ENCODE data around the gene NTMT1.
A peak's percentile ranks its signal among the peaks of the same experiment; 100 is the strongest.

The NTMT1 gene

DNA sequence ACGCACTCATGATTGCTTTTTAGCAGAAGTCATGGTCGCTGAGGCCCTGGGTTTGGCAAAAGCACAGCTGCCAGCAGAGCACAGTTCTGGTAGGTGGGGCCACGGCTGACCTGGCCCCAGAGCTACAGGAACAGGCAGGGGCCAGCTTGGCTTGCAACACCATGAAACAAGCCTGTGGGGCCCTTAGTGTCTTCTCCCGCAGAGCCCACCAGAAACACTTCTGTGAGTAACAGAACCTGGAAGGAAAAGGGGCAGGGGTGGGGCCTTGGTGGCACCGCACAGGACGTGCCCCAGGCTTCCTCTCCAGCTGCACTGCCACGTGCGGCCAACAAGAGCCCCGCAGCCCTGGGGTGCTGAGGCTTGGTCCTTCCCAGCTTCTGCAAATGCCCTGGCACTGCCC, 11.1 kb downstream of the NTMT1 start:
- DNase-seq (ENCODE audit: low read depth in 2 of 2), result no peak

DNA sequence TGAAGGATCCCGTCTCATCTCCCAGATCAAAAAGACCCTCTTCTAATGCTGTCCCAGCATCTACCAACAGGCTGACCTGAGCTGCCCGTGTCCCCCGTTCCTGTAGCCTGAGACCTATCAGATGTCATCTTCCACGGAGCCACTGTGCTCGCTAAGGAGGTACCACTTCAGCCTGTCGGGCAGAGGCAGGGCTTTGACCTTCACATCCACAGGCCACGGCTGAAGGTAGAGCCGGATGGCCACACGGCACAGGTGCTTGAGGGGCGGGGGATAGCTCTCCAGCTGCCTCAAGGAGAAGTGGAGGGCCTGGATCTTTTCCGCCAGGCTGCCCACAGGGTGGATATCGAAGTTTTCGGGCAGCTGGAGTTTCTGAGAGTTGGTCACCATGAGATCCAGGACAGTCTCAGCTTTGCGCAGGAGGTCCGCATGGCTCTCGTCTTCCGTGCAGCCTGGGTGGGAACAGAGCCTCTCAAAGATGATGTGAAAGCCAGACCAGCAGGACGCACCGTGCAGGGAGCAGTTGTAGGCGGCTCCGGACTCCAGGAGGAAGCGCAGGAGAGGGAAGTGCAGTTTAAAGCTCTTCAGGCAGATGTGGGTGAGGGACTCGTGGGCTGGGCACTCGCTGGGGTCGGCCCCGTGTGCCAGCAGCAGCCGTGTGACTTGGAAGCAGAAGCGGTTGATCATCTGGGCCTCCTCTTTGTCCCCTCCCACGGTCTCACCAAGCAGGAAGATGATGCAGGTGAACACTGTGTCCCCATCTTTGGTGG, 11.9 kb downstream of the NTMT1 start:
- DNase-seq (ENCODE audit: low read depth in 2 of 2), result no peak

DNA sequence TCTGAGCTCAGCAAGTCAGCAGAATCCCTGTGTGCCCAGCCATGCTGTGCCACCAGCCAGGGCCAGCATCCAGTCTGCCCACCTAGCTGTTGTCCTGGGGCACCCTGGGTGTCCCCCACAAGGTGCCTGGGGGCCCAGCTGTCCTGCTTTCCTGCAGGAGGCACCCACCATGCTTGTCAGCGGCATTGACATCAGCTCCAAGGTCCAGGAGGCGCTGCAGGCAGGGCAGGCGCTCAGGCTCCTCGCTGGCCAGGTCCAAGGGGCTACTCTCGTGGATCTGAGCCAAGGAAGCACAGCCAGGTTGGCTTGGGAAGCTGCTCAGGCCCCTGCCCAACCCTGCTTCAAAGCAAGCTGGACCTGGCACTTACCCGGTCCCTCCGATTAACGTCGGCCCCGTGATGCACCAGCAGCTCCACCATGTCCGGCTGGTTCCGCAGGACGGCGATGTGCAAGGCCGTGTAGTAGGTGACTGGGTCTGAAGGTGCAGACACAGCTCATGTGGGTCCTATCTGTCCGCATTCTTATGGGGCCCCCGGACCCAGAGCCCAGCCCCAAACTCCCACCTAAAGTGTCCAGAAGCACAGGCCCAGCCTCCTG, 13.2 kb downstream of the NTMT1 start:
- no peak for DNase-seq (ENCODE audit: low read depth in 2 of 2)

DNA sequence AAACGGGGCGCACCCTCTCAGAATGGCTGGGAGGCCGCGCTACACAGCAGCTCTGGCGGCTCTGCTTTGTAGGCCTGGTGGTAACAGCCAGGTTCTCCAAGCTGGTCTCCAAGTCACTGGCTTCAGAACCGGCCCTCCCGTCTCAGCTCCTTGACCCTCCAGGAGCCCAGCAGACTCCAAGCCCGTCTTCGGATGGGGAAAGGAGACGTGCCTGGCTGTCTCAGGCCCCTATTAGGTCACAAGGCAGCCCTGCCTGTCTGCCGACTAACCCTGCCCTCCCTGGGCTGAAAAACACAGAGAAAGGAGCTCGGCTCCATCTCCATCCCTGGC, 13.8 kb downstream of the NTMT1 start:
- DNase-seq (ENCODE audit: low read depth in 2 of 2), result no peak

DNA sequence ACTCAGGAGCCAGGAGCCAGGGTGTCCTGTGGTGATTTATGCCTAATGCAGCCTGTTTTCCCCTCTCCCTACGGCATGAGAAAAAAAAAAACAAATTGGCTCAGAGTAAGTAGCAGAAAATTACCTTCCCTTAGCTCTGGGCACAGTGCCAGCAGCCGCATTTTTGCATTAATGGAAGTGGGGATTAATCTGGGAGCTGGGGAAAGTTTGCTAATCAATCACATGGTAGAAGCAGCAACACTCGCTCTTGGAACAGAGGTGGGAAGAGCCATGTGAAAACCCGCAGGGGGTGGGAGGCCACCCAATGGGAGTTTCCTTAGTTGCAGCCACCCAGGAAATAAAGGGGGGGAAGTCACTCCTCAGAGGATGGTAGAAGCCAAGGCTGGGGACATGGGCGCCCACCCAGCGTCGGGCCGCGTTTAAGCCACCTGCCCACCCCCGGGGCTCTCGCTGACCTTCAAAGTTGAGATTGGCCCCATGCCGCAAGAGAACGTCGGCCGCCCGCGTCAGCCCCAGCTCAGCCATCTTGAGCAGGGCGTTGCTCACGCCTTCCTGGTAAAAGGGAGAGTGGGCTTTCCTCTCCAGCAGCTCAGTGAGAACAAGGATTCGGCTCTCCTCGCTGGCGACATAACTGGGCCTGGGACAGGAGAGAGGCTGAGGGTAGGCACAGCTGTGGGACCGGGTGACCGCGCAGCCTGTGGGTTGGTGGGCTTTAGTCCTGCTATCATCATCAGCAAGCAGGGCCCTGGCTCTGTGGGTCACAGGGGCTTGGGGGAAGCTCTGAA, 14.3 kb downstream of the NTMT1 start:
- DNase-seq (ENCODE audit: low read depth in 2 of 2), result no peak

DNA sequence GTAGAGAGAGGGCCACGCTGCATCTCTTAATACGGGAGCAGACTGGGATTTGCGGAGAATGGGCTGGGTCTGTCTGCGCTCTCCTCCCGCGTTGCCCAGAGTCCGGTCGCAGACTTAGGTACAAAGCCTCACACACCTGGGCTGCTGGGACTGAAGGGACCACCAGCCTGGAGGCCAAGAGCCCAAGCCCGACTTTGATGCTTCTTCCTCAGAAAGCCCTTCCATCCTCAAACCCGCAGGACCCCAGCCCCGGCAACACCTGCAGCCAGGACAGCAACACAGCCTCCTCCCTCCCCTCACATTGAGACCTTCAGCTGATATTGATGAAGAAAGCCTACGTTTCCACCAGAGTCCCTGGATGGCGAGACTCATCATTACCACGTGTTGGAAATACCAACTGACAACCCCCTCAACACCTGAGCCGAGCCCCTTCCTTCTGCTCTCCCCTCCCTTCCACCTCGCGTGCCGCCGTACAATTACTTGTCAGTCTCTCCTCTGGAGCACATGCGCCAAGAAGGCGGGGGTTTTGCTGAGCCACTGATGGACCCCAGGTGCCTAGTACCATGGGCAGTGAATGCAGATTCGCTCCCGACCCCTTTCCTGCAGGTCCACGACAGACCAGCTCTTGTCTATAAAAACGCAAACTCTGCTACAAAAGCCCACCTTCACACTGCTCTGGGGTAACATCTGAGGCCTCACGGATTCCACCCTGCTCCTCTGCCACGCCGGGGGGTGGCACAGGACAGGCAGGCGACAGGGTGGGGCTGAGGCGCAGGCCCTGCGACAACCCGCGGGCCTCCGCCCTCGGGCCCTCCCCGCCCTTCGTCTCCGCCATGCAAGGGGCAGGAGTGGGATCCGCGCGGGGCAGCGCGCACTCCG, 15.1 kb downstream of the NTMT1 start:
- DNase-seq (ENCODE audit: low read depth in 2 of 2), result no peak

DNA sequence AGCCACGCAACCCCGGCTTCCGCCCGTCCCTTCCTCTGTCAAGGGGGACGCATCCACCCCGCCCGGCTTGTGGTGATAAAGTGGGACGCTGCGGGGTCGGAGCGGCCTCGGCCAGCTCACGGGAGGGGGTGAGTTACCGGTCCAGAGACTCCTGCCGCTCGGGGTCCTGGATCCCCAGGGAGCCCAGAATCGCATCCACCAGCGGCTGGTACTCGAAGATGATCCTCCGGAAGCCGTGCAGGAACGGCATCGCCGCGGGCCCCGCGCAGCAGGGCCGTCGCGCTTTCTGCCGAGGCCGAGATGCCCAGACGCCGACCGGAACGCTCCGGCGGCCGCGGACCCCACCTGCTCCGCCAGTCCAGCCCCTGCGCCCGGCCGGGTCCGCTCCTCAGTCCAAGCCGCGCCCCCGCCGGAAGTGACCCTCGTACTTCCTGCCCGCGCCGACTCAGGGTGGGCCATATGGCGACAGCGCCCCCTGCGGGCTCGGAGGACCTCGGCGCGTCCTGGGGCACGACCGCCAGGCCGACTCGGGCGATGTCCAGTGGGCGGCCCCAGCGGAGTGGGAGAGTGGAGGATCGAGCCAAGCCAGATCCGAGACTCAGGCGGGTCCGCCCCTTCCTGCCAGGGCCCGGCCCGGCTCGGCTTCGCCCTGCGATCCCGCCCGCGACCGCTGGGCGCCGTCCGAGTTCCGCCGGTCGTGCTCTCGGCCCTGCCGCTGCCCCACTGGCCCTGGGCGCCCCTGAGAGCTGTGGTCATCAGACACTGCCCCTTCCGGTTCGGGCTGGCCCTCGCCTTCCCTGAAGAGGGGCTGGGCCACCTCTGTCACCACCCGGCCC, 16.0 kb downstream of the NTMT1 start, which contains the start of gene ASB6:
Gene ASB6, minus strand, starts transcription at position 402 of the 836 bp plus-strand sequence. Its CDS starts 152 bp downstream, at position 250.
- DNase-seq (ENCODE audit: low read depth in 2 of 2), result peak; percentile 95 to 96

DNA sequence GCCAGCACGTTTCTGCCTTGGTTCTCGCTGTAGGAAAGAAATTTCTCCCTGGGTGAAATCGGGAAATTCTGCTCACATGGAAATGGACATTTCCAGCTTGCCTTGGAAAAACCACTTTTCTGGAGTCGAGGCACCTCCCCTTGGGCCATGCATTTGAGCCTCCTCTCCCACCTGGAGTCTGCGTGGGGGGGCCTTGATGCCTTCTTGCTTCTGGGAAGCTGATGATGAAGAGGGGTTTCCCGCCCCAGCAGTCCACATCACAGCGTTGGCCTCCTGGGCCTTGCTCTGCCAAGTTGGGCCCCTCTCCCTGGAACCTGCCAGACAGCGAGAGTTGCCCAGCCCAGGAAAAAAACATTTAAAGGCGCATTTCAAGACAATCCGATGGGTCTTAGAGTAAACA, 17.7 kb downstream of the NTMT1 start:
- DNase-seq (ENCODE audit: low read depth in 2 of 2), result no peak

DNA sequence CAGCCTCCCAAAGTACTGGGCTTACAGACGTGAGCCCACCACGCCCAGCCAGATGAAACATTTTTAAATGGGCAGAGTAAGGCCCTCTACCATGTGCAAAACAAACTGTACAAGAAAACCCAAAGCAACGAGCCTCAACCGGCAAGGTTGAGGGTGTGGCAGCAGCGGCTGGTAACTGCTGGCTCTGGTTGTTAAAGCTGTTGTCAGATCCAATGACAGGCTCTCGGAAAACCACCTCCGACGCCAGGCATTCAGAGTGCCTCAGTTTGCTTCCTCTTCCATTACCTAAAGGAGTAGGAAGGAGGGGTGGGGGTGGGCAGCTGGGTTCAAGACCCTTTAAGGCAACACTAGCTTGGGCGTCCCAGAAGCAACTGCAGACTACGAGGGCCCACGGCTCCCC, 18.4 kb downstream of the NTMT1 start:
- no peak for DNase-seq (ENCODE audit: low read depth in 2 of 2)

DNA sequence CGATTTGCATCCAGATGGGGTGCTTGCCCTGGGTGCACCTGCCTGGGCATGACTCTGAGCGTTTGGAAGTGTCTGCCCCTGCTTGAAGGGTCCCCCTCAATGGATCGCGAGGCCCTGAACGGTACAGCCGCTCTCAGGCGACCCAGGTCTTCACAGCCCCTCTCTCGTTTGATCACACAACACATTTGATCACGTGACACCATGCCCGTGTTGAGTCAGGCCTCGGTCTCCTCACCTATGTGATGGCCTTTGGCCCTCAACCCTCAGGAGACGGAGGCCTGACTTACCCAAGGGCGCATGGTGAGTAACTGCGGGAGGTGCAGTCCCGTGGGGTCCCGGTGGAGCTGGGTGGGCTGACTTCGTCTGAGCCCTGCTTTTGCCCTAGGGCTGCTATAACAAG, 18.9 kb downstream of the NTMT1 start:
- DNase-seq (ENCODE audit: low read depth in 2 of 2), result no peak

DNA sequence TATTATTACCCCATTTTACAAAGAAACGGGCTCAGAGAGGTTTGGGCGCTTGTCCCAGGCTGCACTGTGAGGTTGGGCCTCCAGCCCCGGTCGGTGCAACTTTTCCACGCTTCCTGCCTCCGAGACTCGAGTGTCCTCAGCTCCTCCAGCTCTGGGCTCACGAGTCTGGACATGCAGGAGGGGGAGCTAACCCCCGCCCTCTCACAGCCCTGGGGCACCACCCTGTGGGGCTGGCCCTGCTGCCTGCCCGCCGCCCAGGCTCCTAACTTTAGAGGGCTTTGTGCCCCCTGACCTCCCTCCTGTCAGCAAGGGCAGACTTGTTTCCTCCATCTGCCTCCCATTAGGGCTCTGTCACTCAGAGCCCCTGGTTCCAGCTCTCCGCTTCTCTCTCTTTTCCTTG, 20.3 kb downstream of the NTMT1 start:
- DNase-seq (ENCODE audit: low read depth in 2 of 2), result no peak

DNA sequence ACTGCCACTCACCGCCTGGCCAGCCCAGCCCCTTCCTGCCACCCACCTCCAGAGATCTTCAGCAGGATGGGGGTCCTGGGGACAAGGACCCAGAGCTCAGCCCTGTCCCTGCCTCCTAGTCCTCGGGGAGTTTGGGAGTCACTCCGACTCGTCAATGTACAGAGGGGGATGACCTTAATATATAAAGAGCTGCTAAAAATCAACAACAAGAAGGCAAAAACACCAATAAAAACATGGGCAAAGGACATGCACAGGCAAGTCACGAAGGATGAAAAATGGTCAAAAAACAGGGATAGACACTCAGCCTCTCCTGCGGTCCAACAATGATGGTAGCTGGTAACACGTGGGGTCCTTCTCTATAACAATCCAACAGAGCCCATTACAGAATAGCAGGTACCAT, 20.7 kb downstream of the NTMT1 start:
- DNase-seq (ENCODE audit: low read depth in 2 of 2), result no peak

DNA sequence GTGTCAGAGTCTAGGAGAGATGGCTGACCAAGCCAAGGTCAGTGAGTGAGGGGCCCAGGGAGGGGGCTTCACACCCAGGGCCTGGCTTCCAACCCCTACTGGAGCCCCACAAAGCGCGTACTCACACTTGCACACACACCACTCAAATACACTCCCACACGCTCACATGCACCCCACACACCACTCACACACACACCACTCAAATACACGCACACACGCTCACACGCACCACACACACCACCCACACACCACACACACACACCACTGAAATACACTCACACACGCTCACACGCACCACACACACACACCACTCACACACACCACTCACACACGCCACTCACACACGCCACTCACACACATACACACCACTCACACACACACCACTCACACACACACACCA, 21.7 kb downstream of the NTMT1 start:
- no peak for DNase-seq (ENCODE audit: low read depth in 2 of 2)

DNA sequence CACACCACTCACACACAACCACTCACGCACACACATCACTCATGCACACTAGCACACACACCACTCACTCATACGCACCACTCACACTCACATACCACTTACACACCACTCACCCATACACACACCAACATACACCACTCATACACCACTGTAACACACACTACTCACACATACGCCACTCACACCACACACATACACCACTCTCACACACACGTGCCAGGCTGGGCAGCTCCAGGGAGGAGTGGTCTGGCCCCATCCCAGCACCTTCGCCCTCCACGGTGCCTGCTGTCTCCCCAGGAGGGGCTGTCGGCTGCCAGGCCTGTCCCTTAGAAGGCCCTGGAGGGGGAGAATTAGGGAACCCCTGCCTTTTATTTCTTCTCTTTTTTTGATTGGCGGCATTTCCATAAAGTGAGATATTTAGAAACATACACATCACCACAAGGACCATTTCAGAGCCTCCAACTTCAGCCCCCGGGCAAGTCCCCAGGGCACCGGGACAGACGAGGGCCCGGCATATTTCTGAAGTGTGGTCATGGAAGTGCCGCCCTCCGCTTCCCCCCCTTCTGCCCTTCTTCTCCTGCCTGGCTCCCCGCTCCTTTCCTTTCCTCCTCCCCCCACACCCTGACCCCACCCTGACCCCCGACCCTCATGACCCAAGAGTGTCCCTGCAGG, 22.3 kb downstream of the NTMT1 start:
- no peak for DNase-seq (ENCODE audit: low read depth in 2 of 2)

DNA sequence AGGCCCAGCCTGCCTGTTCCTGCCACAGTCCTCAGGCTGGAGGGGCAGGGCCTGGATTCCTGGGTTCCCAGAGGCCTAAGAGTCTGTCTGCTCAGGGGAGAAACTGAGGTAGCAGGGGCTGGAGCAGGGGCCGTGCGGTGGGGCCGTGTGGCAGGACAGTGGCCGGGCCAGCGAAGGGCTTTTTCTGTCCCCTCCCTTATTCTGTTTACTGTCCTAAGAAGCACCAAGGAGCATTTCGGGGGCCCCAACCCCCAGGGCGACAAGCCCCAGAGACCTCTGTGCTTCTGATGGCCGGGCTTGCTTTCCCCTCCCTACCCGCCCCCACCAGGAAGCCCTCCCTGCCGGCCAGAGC, 22.8 kb downstream of the NTMT1 start:
- DNase-seq (ENCODE audit: low read depth in 2 of 2), result no peak

DNA sequence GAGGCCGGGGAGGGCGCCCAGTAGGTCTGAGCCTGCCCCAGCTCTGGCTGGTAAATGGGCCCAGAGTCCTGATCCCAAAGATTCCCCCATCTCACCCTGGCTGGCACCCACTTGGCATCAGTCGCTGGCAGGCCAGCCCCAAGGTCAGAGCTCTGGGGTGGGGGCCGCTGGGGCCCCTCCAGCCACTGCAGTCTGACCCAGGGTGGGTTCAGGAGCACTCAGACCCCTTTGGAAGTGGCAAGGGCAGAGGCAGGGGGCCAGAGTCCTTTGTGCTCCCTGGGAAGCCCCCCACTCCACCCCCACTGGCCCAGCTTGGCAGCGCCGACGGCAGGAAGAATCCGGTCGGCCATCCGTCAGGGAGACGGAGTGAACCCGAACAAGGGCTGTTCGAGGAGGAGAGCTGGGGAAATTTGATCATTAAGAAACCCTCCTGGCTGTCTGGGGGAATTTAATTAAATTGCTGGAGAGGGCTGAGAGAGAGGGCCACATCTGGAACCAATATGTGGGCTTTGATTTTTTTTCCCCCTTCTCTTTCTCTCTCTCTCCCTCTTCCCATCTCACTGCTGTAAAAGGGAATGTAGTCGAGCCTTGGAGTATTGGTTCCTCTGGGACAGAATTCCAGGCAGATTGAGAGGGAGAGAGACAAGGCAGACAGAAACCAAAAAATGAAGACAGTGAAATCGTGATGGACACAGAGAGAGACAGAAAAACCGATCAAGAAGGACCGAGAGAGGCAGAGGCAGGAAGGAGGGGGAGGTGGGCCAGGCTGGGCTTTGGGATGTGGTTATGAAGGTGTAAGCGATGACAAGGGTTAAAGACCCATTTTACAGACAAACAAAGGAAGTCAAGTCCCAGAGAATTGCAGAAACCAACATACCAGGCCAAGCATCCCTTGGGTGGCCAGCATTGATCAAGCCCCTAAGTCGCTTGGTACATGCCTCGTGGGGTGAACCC, 24.0 kb downstream of the NTMT1 start:
- no peak for DNase-seq (ENCODE audit: low read depth in 2 of 2)

DNA sequence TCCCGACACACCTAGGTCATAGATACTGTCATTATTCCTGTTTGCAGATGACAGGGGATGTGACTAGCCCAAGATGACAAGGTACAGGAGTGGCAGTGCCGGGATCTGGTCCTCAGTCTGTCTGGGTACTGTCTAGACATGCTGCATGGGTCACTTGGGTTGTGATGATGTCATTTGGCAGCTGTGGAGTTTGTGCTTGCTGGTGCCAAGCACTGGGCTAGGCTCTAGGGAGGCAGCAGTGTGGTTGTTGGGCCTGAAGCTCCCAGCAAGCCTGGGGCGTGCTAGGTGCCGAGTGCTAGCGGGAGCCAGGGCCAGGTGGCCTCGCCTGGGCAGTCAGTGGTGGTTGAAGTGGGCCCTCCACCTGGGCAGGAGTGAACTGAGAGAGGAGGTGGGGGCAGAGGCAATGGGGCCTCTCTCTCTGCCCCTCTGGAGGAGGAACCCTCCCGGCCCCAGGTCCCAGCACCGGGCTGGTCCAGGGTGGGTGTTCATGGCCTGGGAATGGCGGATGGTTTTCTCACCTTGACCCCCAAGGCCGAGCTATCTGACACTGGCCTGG, 24.8 kb downstream of the NTMT1 start:
- no peak for DNase-seq (ENCODE audit: low read depth in 2 of 2)

DNA sequence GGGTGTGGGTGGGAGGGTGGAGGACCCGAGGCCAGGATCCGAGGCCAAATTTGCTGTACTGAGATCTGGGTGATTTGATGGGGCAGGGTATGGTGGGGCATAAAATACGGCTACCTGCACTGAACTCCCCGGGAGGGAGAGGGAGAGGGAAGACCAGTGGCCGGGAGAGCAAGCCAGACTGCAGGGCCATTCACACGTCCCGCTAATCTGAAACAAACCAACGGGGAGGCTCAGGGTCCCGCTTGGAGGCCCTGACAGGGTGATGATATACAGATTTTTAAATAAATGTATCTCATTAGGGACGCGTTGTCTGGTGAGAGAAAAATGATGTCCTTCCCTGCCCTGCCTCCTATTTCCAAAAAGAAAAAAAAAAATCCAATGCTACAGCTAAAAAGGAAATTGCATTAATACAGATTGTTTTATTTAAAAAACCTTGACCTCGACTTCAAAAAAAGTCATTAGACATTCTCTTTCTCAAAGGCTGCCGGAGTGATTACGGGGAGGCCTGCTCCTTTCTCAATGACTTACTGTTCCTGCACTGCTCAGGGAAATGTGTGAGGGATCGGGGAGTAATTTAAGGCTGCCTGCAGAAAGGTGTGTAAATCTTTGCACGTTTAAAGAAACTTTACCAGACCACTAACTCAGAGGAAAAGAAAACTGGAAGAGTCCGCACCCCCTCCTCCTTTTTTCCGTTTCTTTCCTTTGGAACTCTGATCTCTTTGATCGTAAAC, 28.0 kb downstream of the NTMT1 start:
- DNase-seq (ENCODE audit: low read depth in 2 of 2), result no peak

All from stimulated activated CD8-positive, alpha-beta memory T cell treated with anti-CD3 and anti-CD28 coated beads, Interleukin-15, amount 100 ng/mL, for 48 hours (primary cell).